Measurements from ENCODE around the gene ZNF283. TPM values are rescaled to one million over a fixed set of nuclear protein-coding genes. Genes with fewer than 3 reads are reported as not detected.
A peak's percentile ranks its signal among the peaks of the same experiment; 100 is the strongest.

ZNF283 gene
- total RNA-seq, result 11.0 TPM
- long read RNA-seq, partial matches to known transcripts, result 1 of 7 reads
- long read RNA-seq, other reads (novel, unspliced or antisense), result 6 of 7 reads

- peak; percentile 100 for ATAC-seq
- peak; percentile 93 for DNase-seq
- intact Hi-C loops (cut with micrococcal nuclease), result no loop called here
These were observed at the start of gene ZNF283 for GRCh38 chr19:43826787-43827754. ZNF283 (plus strand) TSS chr19:43827321; CDS start chr19:43833505, 6,184 bp downstream.

- intact Hi-C loops (cut with micrococcal nuclease), result no loop called here
- ATAC-seq (no peak), DNase-seq (no peak)
These were observed 48.5 kb upstream of the ZNF283 start for GRCh38 chr19:43778651-43779050.

- ATAC-seq (peak; percentile 31), DNase-seq (peak; percentile 53)
- intact Hi-C loops (cut with micrococcal nuclease), result no loop called here
These were observed 47.8 kb upstream of the ZNF283 start for GRCh38 chr19:43779147-43779819.

- ATAC-seq (no peak), DNase-seq (no peak)
- intact Hi-C loops (cut with micrococcal nuclease), result no loop called here
These were observed 47.3 kb upstream of the ZNF283 start for GRCh38 chr19:43779820-43780219.

- DNase-seq (no peak), ATAC-seq (no peak)
- intact Hi-C loops (cut with micrococcal nuclease), result no loop called here
These were observed 46.2 kb upstream of the ZNF283 start, which contains the start of gene KCNN4 for GRCh38 chr19:43780706-43781525. KCNN4 (minus strand) TSS chr19:43780973; CDS start chr19:43780861, 112 bp downstream.

DNA sequence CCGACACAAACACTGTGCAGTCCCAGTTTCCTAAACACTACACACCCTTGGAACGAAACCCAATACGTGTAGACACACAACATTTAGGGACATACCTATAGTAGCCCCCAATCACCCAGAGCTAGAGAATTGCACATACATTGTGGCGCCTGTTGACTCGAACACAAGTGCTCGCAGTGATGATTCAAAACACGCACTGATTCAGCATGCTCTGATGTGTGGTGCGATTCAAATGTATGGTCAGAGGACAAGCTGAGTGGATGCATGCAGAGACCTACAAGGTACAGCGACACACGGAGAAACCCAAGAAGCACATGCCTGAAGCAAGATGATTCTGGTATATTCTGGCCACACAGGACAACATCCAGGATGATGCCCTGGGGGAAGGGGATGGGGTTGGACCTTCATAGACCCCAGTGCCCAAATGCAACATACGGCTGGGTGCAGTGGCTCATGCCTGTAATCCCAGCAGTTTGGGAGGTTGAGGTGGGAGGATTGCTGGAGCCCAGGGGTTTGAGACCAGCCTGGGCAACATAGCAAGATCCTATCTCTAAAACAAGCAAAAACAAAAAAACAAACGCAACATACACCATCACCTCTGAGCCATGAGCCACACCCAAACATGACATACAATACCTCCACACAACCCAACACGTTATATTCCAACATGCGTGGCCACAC is 45.4 kb upstream of the ZNF283 start:
- DNase-seq, result no peak
- no peak for ATAC-seq
- intact Hi-C loops (cut with micrococcal nuclease), result no loop called here

GRCh38 chr19:43782311-43782660 is 44.8 kb upstream of the ZNF283 start:
- DNase-seq (no peak), ATAC-seq (no peak)
- intact Hi-C loops (cut with micrococcal nuclease), result no loop called here

DNA sequence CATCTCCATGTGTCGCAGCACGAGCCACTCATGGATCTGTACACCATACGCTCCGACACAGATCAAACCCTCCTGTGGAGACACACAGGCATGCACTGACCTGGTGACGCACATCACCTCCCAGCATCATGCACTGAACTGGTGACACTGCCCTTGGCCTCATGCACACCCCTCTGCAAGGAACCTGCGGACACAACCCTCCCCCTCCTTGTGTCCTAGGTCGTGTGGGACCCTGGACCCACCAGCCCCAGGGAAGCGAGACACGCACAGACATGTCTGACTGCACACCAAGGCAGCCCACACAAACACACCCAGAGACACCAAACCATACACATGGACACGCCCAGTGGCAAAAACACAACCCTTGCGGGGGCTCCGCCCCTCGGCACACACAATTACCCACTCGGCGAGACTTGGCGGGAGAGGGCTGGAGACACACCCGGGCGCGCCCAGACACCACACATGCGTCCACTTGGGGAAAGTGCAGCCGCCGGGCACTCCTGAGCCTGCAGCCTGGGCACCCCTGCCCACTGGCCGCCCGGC is 44.4 kb upstream of the ZNF283 start:
- ATAC-seq (no peak), DNase-seq (no peak)
- intact Hi-C loops (cut with micrococcal nuclease), result no loop called here

DNA sequence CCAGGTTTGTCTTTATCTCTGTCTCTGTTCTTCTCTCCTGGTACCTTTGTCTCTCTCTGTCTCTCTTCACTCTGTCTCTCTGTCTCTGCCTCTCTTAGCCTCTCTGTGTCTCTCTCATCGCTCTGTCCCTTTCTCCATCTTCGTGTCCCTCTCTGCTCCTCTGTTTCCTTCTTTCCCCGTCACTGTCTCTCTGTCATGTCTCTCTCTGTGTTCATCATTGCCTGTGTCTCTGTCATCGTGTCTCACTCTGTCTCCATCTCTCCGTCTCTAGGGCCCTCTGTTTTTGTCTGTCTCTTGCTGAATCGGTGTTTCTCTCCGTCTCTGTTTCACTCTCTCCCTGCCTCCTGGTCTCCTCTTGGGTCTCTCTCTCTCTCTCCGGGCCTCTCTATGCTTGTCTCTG is 43.5 kb upstream of the ZNF283 start:
- intact Hi-C loops (cut with micrococcal nuclease), result no loop called here
- DNase-seq (no peak), ATAC-seq (no peak)

GRCh38 chr19:43784241-43784980 is 42.7 kb upstream of the ZNF283 start:
- intact Hi-C loops (cut with micrococcal nuclease), result no loop called here
- DNase-seq (no peak), ATAC-seq (peak; percentile 53)

- ATAC-seq, result peak; percentile 81
- intact Hi-C loops (cut with micrococcal nuclease), result loop anchor here (5.0 kb wide), 1 partner anchor 38 kb away; no protein-coding TSS in a partner anchor
- peak; percentile 53 for DNase-seq
These were observed 41.9 kb upstream of the ZNF283 start for GRCh38 chr19:43784981-43785808.

- no peak for DNase-seq
- ATAC-seq, result no peak
- intact Hi-C loops (cut with micrococcal nuclease), result loop anchor here (5.0 kb wide), 1 partner anchor 39 kb away; no protein-coding TSS in a partner anchor
These were observed 40.5 kb upstream of the ZNF283 start for GRCh38 chr19:43786665-43787064.

DNA sequence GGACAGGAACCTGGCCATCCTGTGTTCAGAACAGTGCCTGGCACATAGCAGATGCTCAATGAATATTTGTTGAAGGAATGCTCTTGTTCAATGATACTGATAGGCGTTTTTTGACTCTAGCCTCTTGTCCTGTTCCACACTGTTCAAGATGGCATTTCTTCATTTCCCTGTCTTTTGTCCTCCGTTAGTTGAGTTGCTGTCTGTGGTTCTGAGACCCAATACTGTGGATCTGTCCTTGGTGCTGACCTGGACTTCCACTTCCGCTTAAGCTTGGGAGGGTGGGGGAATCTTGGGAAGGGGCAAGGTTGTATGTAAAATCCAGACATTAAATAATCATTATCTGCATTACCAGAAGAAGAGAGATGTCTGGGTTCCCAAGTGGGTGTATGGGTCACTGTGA is 38.1 kb upstream of the ZNF283 start:
- DNase-seq (no peak), ATAC-seq (no peak)
- intact Hi-C loops (cut with micrococcal nuclease), result loop anchor here (5.0 kb wide), 1 partner anchor 42 kb away; no protein-coding TSS in a partner anchor

- ATAC-seq (no peak), DNase-seq (no peak)
- intact Hi-C loops (cut with micrococcal nuclease), result no loop called here
These were observed 36.5 kb upstream of the ZNF283 start for GRCh38 chr19:43790587-43790986.

DNA sequence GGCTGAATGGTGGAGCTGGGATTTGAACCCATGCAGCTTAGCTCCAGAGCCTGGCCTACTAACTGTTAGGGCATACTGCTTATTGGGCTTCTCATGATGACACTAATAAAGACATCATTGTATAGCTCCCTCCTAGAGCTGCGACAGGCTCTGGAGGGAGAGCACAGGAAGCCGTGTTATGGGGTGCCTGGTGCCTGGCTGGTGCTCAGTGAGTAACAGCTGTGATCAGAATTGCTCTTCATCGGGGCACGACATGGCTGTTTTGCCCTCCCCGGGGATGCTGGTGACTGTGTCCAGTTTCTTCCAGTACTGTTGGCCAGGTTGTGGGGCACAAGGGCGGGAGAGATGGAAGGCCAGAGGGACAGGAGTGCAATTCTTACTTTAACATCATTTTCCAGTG is 30.0 kb upstream of the ZNF283 start:
- intact Hi-C loops (cut with micrococcal nuclease), result no loop called here
- DNase-seq, result no peak
- ATAC-seq, result no peak

GRCh38 chr19:43797556-43797955 is 29.6 kb upstream of the ZNF283 start:
- intact Hi-C loops (cut with micrococcal nuclease), result no loop called here
- no peak for ATAC-seq
- no peak for DNase-seq

DNA sequence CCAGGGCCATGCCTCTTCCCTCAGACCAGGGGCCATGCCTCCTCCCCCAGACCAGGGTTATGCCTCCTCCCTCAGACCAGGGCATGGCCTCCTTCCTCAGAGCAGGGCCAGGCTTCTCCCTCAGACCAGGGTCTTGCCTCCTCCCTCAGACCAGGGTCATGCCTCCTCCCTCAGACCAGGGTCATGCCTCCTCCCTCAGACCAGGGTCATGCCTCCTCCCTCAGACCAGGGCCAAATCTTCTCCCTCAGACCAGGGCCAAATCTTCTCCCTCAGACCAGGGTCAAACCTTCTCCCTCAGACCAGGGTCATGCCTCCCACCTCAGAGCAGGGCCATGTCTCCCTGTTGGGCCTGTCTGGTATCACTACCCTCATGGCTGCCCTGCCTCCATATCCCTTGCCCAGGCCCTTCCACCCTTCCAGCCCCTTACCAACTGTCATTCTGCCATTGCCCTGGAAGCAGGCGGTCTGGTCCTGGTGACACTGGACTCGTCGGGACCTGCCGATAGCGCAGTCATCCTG is 29.0 kb upstream of the ZNF283 start:
- no peak for DNase-seq
- intact Hi-C loops (cut with micrococcal nuclease), result no loop called here
- no peak for ATAC-seq

Measured in left ventricle myocardium superior (tissue), 1 donor.